HepG2 (cell line): ENCODE results near the gene LITAFD. TPM values are rescaled to one million over a fixed set of nuclear protein-coding genes. Genes with fewer than 3 reads are reported as not detected.

Experiments
- AGO2 ChIP-seq: fragments of 200-400 bp; formaldehyde crosslinking; optimal IDR thresholded peaks from 2 replicates; pipeline ENCODE3; 2017; ENCODE audit warnings: mild to moderate bottlenecking, low read depth, low read length, moderate library complexity
- ARID4A ChIP-seq: sonication (generic); formaldehyde crosslinking; IDR thresholded peaks from 2 replicates; pipeline ENCODE4 v1.5.0; 2020; ENCODE audit warnings: mild to moderate bottlenecking, missing genetic modification reagents, borderline replicate concordance
- BHLHE40 ChIP-seq: IDR thresholded peaks from 2 replicates; pipeline ENCODE4 v1.6.1; 2011; ENCODE audit warnings: low read length, improper control_type of control experiment
- CENPX ChIP-seq: sonication (generic); formaldehyde crosslinking; IDR thresholded peaks from 2 replicates; pipeline ENCODE4 v1.9.0; 2021; ENCODE audit warnings: mild to moderate bottlenecking, missing genetic modification reagents, moderate library complexity
- EED ChIP-seq: sonication (generic); formaldehyde crosslinking; IDR thresholded peaks from 2 replicates; pipeline ENCODE4 v1.5.0; 2020; ENCODE audit warnings: mild to moderate bottlenecking, missing genetic modification reagents
- HNRNPLL ChIP-seq: fragments of 200-400 bp; formaldehyde crosslinking; IDR thresholded peaks from 2 replicates; pipeline ENCODE4 v1.6.1; 2017; ENCODE audit warnings: mild to moderate bottlenecking, low read depth, low read length; ENCODE audit not compliant: poor library complexity, severe bottlenecking
- JUN ChIP-seq: sonication (generic); formaldehyde crosslinking; IDR thresholded peaks from 2 replicates; pipeline ENCODE4 v1.4.0; 2020; ENCODE audit warnings: mild to moderate bottlenecking, missing genetic modification reagents
- KDM4B ChIP-seq: sonication (generic); formaldehyde crosslinking; IDR thresholded peaks from 2 replicates; pipeline ENCODE4 v1.4.0; 2020; ENCODE audit warnings: missing genetic modification reagents
- KLF12 ChIP-seq: sonication (generic); formaldehyde crosslinking; IDR thresholded peaks from 2 replicates; pipeline ENCODE4 v1.4.0; 2020; ENCODE audit warnings: missing genetic modification reagents, borderline replicate concordance
- MAF1 ChIP-seq: sonication (generic); formaldehyde crosslinking; IDR thresholded peaks from 2 replicates; pipeline ENCODE4 v1.5.0; 2020; ENCODE audit warnings: missing genetic modification reagents, borderline replicate concordance
- MEIS2 ChIP-seq: sonication (generic); formaldehyde crosslinking; IDR thresholded peaks from 2 replicates; pipeline ENCODE4 v1.9.0; 2021; ENCODE audit warnings: mild to moderate bottlenecking, missing genetic modification reagents
- MIER3 ChIP-seq: IDR thresholded peaks from 2 replicates; pipeline ENCODE4 v1.6.1; 2016; ENCODE audit warnings: missing compliant biosample characterization, borderline replicate concordance
- NCOA5 ChIP-seq: sonication (generic); formaldehyde crosslinking; IDR thresholded peaks from 2 replicates; pipeline ENCODE4 v1.4.0; 2020; ENCODE audit warnings: missing genetic modification reagents
- SIX4 ChIP-seq: sonication (generic); formaldehyde crosslinking; IDR thresholded peaks from 2 replicates; pipeline ENCODE4 v1.4.0; 2020; ENCODE audit warnings: missing genetic modification reagents
- SOX13 ChIP-seq, 3 experiments: fragments of 450-650 bp in 1 of 3; sonication (generic) in 1 of 3; formaldehyde crosslinking in 1 of 3; IDR thresholded peaks in 2 of 3; conservative IDR thresholded peaks in 1 of 3; 2 replicates each; pipeline versions ENCODE4 v1.5.0 to v1.6.1; 2016 to 2020; ENCODE audit warnings: antibody characterized with exemption in 1 of 3, mild to moderate bottlenecking in 1 of 3, missing compliant biosample characterization in 1 of 3, missing genetic modification reagents in 1 of 3, moderate library complexity in 1 of 3
- ZNF281 ChIP-seq: sonication (generic); formaldehyde crosslinking; IDR thresholded peaks from 2 replicates; pipeline ENCODE4 v1.4.0; 2020; ENCODE audit warnings: missing genetic modification reagents, borderline replicate concordance
- ZNF414 ChIP-seq: sonication (generic); formaldehyde crosslinking; IDR thresholded peaks from 2 replicates; pipeline ENCODE4 v1.5.0; 2020; ENCODE audit warnings: missing genetic modification reagents
- ZNF484 ChIP-seq: sonication (generic); formaldehyde crosslinking; IDR thresholded peaks from 2 replicates; pipeline ENCODE4 v1.5.1; 2020; ENCODE audit warnings: mild to moderate bottlenecking, low read depth, missing genetic modification reagents, borderline replicate concordance
- ZSCAN21 ChIP-seq: sonication (generic); formaldehyde crosslinking; IDR thresholded peaks from 2 replicates; pipeline ENCODE4 v1.8.0; 2022; ENCODE audit warnings: mild to moderate bottlenecking, missing genetic modification reagents, moderate library complexity, borderline replicate concordance
- polyA plus RNA-seq, 8 experiments: library from polyadenylated mRNA; depleted of rRNA in 3 of 8; stranded (reverse) in 7 of 8; unstranded in 1 of 8; fragments of >200 nt; fragmentation: Illumina TruSeq in 4 of 8; extraction: Trizol in 4 of 8; gene quantifications; 2 replicates each; pipeline versions ENCODE4 v1.2.1 to v1.2.3, GENCODE V29; 2011 to 2016; ENCODE audit warnings: low read depth in 4 of 8, missing spikeins in 1 of 8, mixed read lengths in 1 of 8; ENCODE audit not compliant: insufficient read depth in 1 of 8
- total RNA-seq, 5 experiments: library from RNA; depleted of rRNA; stranded (reverse); fragments of >200 nt; fragmentation: Illumina TruSeq; extraction: Trizol; gene quantifications; 2 replicates each; pipeline ENCODE4 v1.2.3, GENCODE V29; 2016; ENCODE audit warnings: low read depth in 1 of 5

Gene LITAFD
- total and polyA plus RNA-seq, 2 of the 13 experiments (the other 11 are each of a cell fraction or from before 2014, with no cell fraction given): not detected

- TF ChIP-seq NCOA5 (CRISPR knock-in tag) (peak; percentile 59; the same call in 1 of the 2 replicates), MEIS2 (CRISPR knock-in tag) (peak; percentile 31; the same call in 1 of the 2 replicates), CENPX (CRISPR knock-in tag) (no peak), ZSCAN21 (CRISPR knock-in tag) (peak; percentile 84), SIX4 (no peak; the same call in 1 of the 2 replicates), BHLHE40 (no peak), ARID4A (CRISPR knock-in tag) (peak; percentile 95), ZNF414 (peak; percentile 95; the same call in 1 of the 2 replicates), JUN (CRISPR knock-in tag) (no peak), ZNF281 (CRISPR knock-in tag) (peak; percentile 70), SOX13 (IDR thresholded peaks at IDR 0.05) (peak; percentile 62), SOX13 (CRISPR knock-in tag; conservative IDR thresholded peaks at IDR 0.05 in 1 of 2, IDR thresholded peaks at IDR 0.05 in 1 of 2) (peak; percentile 61 to 87; a peak in 2 of 4 replicates), ZNF484 (CRISPR knock-in tag) (no peak), KDM4B (peak; percentile 95; the same call in 1 of the 2 replicates), MIER3 (CRISPR knock-in tag) (peak; percentile 90; the same call in 1 of the 2 replicates), KLF12 (CRISPR knock-in tag) (peak; percentile 22; the same call in 1 of the 2 replicates), AGO2 (peak; percentile 92), HNRNPLL (peak; percentile 9), EED (CRISPR knock-in tag) (no peak), MAF1 (CRISPR knock-in tag) (no peak)
Observed at GRCh38 chr16:8859913-8860881, 22.0 kb upstream of the LITAFD start (continued).
